H1 (cell line): ENCODE measurements around the gene SH3PXD2A. TPM values are rescaled to one million over a fixed set of nuclear protein-coding genes. Genes with fewer than 3 reads are reported as not detected.

Experiments used
- EZH2 ChIP-seq: fragments of 200-600 bp; sonication (generic); IDR thresholded peaks from 2 replicates; pipeline ENCODE4 v1.7.1; 2012; ENCODE audit warnings: low read depth, mild to moderate bottlenecking, moderate library complexity, low read length, inconsistent platforms; ENCODE audit not compliant: severe bottlenecking
- GABPA ChIP-seq: IDR thresholded peaks from 2 replicates; pipeline ENCODE4 v1.6.1; 2011; ENCODE audit warnings: mild to moderate bottlenecking, low read length, moderate library complexity, borderline replicate concordance; ENCODE audit not compliant: insufficient read depth
- ZNF274 ChIP-seq: IDR thresholded peaks from 2 replicates; pipeline ENCODE4 v1.7.0; 2012; ENCODE audit warnings: low read length, borderline replicate concordance; ENCODE audit errors: extremely low read depth
- polyA plus RNA-seq, 7 experiments: library from polyadenylated mRNA; depleted of rRNA in 3 of 7; stranded (reverse) in 5 of 7; unstranded in 2 of 7; fragments of >200 nt in 5 of 7; fragments of 200-250 nt in 2 of 7; gene quantifications; 1 replicate in 5 of 7; 2 replicates in 1 of 7; 4 replicates in 1 of 7; pipeline versions ENCODE4 v1.2.1 to v1.2.3, GENCODE V29; 2011 to 2013; ENCODE audit warnings: missing spikeins in 2 of 7, mixed read lengths in 2 of 7
- total RNA-seq: library from RNA; stranded (reverse); fragmentation: NEBNext Ultra II Directional; extraction: Animal tissue kit (Norgen Biotek cat#: 25700); gene quantifications from 2 replicates; pipeline ENCODE4 v1.2.1, GENCODE V29; 2021
- TF ChIP-seq, protein P1 (sequence below): fragments of 300-600 bp; sonication (generic); IDR thresholded peaks from 2 replicates; pipeline ENCODE4 v1.7.1; 2012; ENCODE audit warnings: low read length, moderate library complexity, mild to moderate bottlenecking, inconsistent platforms; ENCODE audit not compliant: insufficient replicate concordance

SH3PXD2A gene
- total and polyA plus RNA-seq, 2 of the 8 experiments (the other 6 are each of a cell fraction or from before 2014, with no cell fraction given) = 5.4 to 16.3 TPM

- TF ChIP-seq, protein P1, sequence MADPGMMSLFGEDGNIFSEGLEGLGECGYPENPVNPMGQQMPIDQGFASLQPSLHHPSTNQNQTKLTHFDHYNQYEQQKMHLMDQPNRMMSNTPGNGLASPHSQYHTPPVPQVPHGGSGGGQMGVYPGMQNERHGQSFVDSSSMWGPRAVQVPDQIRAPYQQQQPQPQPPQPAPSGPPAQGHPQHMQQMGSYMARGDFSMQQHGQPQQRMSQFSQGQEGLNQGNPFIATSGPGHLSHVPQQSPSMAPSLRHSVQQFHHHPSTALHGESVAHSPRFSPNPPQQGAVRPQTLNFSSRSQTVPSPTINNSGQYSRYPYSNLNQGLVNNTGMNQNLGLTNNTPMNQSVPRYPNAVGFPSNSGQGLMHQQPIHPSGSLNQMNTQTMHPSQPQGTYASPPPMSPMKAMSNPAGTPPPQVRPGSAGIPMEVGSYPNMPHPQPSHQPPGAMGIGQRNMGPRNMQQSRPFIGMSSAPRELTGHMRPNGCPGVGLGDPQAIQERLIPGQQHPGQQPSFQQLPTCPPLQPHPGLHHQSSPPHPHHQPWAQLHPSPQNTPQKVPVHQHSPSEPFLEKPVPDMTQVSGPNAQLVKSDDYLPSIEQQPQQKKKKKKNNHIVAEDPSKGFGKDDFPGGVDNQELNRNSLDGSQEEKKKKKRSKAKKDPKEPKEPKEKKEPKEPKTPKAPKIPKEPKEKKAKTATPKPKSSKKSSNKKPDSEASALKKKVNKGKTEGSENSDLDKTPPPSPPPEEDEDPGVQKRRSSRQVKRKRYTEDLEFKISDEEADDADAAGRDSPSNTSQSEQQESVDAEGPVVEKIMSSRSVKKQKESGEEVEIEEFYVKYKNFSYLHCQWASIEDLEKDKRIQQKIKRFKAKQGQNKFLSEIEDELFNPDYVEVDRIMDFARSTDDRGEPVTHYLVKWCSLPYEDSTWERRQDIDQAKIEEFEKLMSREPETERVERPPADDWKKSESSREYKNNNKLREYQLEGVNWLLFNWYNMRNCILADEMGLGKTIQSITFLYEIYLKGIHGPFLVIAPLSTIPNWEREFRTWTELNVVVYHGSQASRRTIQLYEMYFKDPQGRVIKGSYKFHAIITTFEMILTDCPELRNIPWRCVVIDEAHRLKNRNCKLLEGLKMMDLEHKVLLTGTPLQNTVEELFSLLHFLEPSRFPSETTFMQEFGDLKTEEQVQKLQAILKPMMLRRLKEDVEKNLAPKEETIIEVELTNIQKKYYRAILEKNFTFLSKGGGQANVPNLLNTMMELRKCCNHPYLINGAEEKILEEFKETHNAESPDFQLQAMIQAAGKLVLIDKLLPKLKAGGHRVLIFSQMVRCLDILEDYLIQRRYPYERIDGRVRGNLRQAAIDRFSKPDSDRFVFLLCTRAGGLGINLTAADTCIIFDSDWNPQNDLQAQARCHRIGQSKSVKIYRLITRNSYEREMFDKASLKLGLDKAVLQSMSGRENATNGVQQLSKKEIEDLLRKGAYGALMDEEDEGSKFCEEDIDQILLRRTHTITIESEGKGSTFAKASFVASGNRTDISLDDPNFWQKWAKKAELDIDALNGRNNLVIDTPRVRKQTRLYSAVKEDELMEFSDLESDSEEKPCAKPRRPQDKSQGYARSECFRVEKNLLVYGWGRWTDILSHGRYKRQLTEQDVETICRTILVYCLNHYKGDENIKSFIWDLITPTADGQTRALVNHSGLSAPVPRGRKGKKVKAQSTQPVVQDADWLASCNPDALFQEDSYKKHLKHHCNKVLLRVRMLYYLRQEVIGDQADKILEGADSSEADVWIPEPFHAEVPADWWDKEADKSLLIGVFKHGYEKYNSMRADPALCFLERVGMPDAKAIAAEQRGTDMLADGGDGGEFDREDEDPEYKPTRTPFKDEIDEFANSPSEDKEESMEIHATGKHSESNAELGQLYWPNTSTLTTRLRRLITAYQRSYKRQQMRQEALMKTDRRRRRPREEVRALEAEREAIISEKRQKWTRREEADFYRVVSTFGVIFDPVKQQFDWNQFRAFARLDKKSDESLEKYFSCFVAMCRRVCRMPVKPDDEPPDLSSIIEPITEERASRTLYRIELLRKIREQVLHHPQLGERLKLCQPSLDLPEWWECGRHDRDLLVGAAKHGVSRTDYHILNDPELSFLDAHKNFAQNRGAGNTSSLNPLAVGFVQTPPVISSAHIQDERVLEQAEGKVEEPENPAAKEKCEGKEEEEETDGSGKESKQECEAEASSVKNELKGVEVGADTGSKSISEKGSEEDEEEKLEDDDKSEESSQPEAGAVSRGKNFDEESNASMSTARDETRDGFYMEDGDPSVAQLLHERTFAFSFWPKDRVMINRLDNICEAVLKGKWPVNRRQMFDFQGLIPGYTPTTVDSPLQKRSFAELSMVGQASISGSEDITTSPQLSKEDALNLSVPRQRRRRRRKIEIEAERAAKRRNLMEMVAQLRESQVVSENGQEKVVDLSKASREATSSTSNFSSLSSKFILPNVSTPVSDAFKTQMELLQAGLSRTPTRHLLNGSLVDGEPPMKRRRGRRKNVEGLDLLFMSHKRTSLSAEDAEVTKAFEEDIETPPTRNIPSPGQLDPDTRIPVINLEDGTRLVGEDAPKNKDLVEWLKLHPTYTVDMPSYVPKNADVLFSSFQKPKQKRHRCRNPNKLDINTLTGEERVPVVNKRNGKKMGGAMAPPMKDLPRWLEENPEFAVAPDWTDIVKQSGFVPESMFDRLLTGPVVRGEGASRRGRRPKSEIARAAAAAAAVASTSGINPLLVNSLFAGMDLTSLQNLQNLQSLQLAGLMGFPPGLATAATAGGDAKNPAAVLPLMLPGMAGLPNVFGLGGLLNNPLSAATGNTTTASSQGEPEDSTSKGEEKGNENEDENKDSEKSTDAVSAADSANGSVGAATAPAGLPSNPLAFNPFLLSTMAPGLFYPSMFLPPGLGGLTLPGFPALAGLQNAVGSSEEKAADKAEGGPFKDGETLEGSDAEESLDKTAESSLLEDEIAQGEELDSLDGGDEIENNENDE = no peak
- TF ChIP-seq GABPA = no peak
- no peak for TF ChIP-seq ZNF274
- TF ChIP-seq EZH2 = no peak
Measured at GRCh38 chr10:103587073-103587472, 268.3 kb downstream of the SH3PXD2A start (continued).
